T follicular helper cell (primary cell): ENCODE data around the gene DNAJC15.
"Not testable (repeated sequence)": the region's sequence is repeated elsewhere in the genome, so short reads cannot be mapped to it uniquely, and the experiment has no call there.

ENCODE experiments used
- DNase-seq: peaks from one replicate; pipeline ENCODE4 v3.0.0-alpha.2; 2020; ENCODE audit warnings: low read depth

The DNAJC15 gene

GRCh38 chr13:43044720-43045301 lies 21.4 kb downstream of the DNAJC15 start:
- DNase-seq, result no peak

DNA sequence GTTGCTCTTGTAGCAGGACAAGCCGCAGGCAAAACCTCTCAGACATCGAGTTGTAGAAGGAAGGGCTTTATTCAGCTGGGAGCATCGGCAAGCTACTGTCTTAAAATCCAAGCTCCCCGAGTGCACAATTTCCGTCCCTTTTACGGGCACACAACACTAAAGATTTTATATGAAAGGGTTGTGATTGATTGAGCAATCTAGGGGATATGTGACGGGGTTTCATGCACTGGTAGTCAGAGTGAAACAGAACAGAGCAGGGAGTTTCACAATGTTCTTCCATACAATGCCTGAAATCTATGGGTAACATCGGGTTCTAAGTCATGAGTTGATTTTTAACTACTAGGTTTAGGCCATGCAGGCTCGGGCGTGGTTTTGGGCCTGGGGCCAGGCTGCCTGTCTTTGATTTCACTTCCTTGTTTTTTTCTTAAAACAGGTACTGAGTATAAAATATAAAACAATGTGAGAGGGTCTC lies 22.0 kb downstream of the DNAJC15 start:
- not testable (repeated sequence) for DNase-seq

- no peak for DNase-seq
Measured at GRCh38 chr13:43046259-43046658, 22.9 kb downstream of the DNAJC15 start.

DNA sequence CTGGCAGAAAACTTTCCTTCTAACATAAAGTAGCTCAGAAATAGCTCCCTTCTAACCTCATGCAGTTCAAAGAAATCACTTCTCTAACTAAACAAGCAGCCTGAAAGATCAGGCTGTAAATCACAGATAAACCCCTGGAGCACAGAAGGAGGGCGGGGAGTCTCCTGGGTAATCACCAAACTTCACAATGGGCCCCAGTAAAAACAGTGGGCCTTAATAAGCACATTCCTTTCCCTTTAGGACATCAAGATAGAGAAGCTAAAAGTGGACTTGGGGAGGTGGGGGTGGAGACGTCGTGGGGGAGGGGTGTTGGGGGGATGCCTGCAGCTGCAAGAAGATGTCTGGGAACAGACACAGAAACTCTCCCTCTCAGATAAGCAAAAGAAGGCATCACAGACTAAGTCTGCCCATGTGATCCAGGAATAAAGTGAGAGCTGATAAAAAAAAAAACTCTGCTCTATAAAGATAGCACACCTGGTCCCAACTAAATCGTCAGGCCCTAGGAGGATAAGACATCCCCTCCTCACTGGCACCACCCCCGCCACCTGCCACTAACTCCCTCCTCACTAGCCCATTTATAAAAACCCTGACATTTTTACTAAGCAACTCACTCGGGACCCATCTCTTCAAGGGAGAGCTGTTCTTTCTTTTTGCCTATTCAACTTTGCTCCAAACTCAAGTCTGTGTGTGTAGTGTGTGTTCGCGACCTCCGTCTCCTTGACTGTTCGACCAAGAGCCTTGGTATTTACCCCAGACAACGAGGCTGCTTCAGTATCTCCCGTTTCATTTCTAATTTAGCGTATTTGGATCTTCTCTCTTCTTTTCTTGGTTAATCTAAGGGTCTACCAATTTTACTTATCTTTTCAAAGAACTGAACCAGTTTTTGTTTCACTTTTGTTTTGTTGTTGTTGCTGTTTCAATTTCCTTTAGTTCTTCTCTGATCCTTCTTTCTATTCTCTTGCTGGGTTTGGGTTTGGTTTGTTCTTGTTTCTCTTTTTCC lies 31.7 kb downstream of the DNAJC15 start:
- DNase-seq, result no peak

GRCh38 chr13:43057653-43058317 lies 34.4 kb downstream of the DNAJC15 start:
- DNase-seq, result peak; percentile 67

DNA sequence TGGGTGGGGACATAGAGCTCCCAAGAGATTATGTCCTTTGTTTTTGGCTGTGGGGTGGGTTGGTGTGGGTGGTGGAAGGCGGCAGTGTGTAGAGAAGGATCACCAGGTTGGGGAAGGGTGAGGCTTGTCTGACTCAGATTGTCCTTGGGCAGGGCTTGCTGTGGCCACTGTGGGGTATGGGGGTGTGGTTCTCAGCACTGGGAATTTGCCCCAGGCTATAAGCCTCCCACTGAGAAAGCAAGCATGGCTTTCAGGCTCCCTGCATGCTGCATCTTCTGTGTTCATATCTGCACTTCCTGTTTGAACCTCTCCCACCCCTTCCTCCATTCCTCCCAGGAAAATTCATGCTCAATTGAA lies 34.9 kb downstream of the DNAJC15 start:
- no peak for DNase-seq

- no peak for DNase-seq
Measured at GRCh38 chr13:43058831-43059230, 35.4 kb downstream of the DNAJC15 start.

GRCh38 chr13:43059779-43060178 lies 36.4 kb downstream of the DNAJC15 start:
- DNase-seq, result not testable (repeated sequence)

GRCh38 chr13:43060806-43061205 lies 37.4 kb downstream of the DNAJC15 start:
- not testable (repeated sequence) for DNase-seq

- DNase-seq, result no peak
Measured at GRCh38 chr13:43061496-43062280, 38.3 kb downstream of the DNAJC15 start.

GRCh38 chr13:43071824-43072223 lies 48.4 kb downstream of the DNAJC15 start:
- no peak for DNase-seq

GRCh38 chr13:43072394-43072793 lies 49.0 kb downstream of the DNAJC15 start:
- no peak for DNase-seq

GRCh38 chr13:43074824-43075510 lies 51.6 kb downstream of the DNAJC15 start:
- no peak for DNase-seq

- DNase-seq, result not testable (repeated sequence)
Measured at GRCh38 chr13:43075511-43075902, 52.1 kb downstream of the DNAJC15 start.

GRCh38 chr13:43077046-43077445 lies 53.7 kb downstream of the DNAJC15 start:
- no peak for DNase-seq

DNA sequence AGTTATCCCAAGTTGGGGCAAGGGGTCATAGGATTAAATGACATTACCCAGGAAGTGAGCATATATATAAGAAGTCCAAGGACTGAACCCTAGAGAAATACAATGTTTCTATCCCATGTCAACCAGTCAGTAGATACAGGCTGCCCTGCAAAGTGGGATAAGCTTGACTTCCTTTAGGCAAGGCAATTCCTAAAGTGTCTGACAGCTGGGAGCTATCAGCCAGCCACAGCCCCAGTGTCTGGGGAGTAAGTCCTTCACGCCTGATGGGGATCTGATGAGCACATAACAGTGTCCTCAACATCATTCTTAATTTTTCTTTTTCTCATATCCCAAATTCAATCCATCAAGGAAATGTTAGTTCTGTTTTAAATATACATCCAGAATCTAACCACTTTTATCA lies 54.1 kb downstream of the DNAJC15 start:
- DNase-seq, result no peak

DNA sequence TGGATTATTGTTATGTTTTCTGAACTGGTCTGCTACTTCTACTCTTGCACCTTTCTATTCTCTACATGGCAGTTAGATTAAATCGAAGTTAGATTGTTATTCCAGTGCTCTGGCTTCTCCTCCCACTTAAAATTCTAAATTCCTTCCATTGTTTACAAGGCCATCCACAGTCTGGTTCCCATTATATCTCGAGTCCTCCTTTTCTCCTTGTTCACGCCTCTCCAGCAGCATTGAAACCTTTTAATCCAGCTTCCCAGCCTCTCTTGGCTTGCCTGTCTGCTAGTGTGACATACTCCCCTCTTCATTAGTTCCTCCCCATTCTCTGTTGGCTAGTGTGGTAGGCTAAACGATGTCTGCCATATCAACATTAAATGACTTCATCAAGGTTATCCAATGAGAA lies 54.5 kb downstream of the DNAJC15 start:
- DNase-seq, result no peak

DNA sequence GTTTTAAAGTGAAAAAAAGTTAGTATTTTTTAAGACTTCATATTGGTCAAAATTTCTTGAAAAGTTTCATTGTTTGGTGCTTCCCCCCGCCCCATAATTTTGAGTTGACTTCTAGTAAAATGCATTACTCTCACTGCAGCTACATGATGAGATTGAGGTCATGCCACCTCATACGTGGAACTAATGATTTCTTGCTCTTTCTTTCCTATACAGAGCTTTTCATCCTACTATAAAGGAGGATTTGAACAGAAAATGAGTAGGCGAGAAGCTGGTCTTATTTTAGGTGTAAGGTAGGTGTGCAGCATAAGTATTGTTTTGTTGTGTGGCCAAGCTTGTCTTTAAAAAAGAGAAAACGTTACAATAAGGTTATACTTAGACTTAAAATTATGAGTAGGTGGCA lies 55.0 kb downstream of the DNAJC15 start:
- no peak for DNase-seq

DNA sequence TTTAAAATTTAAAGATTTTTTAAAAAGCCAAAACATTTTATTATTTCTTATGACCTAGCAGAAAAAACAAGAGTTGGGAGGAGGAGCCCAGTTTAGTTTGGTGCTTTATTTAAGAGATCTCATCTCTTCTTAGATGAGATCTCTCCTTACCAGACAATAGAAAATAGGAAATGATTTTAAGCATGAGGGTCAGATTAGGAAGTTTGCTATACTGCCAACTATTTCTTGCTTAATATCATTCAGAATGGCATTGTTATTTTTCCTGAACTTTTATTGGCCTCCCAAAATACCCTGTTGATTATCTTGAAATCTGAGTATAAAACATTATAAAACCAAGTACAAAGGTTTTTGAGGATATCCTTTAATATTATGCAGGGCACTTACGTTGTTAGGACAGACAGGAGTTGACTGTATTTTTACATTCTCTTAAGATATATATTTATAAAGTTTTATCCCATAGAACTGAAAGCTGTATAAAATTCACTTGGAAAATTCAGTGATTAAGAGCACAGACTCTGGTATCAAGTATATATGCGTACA lies 56.1 kb downstream of the DNAJC15 start:
- no peak for DNase-seq

GRCh38 chr13:43080199-43080598 lies 56.8 kb downstream of the DNAJC15 start:
- DNase-seq, result no peak

GRCh38 chr13:43081866-43082265 lies 58.5 kb downstream of the DNAJC15 start:
- DNase-seq, result no peak
